HG03159 (cell line): ENCODE data around the gene FBXL20.
"Not testable (repeated sequence)": the region's sequence is repeated elsewhere in the genome, so short reads cannot be mapped to it uniquely, and the experiment has no call there.

ENCODE experiments used
- ATAC-seq: cut with Tn5 transposase; IDR thresholded peaks from one replicate; pipeline ENCODE4 v1.9.1; 2021; ENCODE audit warnings: mild to moderate bottlenecking, moderate library complexity; ENCODE audit not compliant: unreplicated experiment

Gene FBXL20

DNA sequence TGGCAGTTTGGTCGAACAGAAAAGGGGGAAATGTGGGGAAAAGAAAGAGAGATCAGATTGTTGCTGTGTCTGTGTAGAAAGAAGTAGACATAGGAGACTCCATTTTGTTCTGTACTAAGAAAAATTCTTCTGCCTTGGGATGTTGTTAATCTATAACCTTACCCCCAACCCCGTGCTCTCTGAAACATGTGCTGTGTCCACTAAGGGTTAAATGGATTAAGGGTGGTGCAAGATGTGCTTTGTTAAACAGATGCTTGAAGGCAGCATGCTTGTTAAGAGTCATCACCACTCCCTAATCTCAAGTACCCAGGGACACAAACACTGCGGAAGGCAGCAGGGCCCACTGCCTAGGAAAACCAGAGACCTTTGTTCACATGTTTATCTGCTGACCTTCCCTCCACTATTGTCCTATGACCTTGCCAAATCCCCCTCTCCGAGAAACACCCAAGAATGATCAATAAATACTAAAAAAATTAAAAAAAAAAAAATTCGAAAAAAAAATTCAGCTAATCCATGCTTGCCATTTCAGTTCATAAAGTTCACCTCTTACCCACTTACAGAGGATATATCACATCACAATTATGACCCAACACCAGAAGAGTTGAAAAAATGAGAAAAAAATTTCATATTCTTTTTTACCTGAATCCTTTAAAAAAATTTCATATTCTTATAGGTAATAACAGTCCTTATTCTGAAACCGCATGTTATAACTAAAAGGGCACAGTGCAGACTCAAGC is 67.2 kb downstream of the FBXL20 start:
- not testable (repeated sequence) for ATAC-seq

GRCh38 chr17:39332092-39332491 is 69.3 kb downstream of the FBXL20 start:
- ATAC-seq, result no peak

DNA sequence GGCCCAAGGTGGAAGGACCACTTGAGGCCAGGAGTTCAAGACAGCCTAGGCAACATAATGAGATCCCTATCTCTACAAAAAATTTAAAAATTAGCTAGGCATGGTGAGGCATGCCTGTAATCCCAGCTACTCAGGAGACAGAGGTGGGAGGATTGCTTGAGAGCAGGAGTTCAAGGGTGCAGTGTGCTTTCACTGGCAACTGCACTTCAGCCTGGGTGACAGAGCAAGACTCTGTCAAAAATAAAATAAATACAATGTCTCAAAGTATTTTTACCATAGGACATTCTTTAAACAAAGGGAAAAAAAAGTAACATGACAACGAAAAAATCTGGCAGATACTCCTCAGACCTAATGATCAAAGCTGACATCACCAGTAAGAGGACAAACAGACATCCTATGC is 72.6 kb downstream of the FBXL20 start:
- no peak for ATAC-seq

DNA sequence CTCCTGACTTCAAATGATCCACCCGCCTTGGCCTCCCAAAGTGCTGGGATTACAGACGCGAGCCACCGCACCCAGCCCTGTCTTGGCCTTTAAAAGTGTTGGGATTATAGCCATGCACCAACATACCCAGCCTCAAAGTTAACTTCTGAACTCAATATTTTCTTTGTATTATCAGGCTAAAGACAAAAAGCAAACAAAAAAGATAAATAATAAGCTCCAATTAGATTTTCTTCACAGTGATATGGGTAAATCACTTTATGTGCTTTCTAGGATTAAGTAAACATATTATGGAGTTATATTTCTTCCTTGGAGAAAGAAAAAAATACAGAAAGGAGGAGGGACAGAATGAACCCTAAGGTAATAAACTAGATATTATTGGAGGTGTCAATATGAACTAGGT is 74.3 kb downstream of the FBXL20 start:
- no peak for ATAC-seq

DNA sequence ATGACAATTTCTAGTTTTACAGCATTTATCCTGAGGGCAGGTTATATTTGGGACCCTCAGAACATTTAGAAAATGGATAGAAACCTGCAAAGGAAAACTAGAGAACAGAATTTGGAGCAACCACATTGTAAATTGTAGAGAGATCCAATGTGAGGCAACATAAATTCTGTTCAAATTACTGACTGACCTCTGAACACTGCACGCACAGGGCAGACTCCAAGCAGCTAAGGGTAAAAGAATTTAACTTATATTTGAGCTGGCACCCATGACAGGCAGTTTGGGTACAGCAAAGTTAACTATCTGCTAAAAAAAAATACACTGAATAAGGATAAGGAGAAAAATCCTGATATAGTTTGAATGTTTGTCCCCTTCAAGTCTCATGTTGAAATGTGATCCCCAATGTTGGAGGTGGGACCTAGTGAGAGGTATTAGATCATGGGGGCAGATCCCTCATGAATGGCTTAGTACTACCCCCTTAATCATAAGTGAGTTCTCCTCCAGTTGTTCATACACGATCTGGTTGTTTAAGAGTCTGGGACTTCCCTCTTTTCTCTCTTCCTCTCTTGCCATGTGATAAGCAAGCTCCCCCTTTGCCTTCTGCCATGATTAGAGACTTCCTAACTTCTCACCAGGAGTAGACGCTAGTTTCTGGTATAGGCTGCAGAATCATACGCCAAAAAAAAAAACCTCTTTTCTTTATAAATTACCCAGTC is 75.7 kb downstream of the FBXL20 start:
- ATAC-seq, result no peak

DNA sequence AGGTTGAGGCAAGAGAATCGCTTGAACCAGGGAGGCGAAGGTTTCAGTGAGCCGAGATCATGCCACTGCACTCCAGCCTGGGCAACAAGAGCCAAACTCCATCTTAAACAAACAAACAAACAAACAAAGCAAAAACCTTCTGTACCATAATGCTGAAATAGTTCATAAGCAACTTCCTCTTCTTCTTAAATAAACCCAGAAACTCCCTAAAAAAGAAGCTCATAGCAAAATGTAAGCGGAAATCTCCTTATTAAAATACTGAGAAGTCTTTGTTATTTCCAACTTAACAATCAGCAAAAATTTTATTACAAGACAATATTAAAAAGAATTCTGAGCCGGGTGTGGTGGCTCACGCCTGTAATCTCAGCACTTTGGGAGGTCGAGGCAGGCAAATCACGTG is 82.8 kb downstream of the FBXL20 start:
- ATAC-seq, result no peak

DNA sequence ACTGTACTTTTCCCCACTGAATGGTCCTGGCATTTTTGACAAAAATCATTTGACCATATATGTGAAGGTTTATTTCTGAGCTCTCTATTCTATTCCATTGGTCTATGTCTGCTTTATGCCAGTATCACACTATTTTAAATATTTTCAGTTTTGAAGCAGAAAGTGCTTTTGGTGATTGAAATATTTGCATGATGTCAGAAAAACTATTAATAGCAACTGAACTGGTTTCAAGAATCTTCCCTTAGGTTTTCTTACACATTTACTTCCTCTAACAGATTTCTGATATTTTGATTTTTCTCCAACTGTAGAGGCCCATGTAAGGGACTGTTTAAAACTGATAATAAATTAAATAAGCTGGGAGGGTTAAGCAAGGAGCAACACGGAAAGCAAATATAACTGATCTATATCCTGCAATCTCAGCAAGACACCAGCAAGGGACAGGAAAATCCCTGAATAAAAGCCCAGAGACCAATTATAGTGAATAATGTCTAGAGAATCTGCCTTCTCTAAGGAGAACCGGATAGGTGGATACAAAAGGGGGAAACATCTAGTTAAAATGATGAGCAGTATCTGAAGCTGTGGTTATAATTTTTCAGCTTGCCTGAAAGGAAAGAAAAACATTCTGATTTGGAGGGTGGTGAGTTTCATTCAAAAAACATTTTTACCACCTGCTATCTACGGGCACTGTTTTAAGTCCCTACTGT is 94.8 kb downstream of the FBXL20 start:
- ATAC-seq, result no peak

GRCh38 chr17:39305978-39306377 is 95.4 kb downstream of the FBXL20 start:
- ATAC-seq, result no peak

- no peak for ATAC-seq
Measured at GRCh38 chr17:39304188-39304587, 97.2 kb downstream of the FBXL20 start.

- no peak for ATAC-seq
Measured at GRCh38 chr17:39294060-39294459, 107.4 kb downstream of the FBXL20 start.

DNA sequence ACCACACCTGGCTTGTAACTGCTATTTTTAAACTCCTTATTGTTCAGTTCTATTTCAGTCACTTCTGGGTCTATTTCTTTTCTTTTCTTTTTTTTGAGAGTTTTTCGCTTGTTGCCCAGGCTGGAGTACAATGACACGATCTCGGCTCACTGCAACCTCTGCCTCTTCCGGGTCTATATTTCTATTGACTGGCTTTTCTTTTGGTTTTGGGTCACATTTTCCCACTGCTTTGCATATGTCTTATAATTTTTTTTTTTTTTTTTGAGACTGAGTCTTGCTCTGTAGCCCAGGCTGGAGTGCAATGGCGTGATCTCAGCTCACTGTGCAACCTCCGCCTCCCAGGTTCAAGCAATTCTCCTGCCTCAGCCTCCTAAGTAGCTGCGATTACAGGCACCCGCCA is 108.9 kb downstream of the FBXL20 start:
- ATAC-seq, result not testable (repeated sequence)

DNA sequence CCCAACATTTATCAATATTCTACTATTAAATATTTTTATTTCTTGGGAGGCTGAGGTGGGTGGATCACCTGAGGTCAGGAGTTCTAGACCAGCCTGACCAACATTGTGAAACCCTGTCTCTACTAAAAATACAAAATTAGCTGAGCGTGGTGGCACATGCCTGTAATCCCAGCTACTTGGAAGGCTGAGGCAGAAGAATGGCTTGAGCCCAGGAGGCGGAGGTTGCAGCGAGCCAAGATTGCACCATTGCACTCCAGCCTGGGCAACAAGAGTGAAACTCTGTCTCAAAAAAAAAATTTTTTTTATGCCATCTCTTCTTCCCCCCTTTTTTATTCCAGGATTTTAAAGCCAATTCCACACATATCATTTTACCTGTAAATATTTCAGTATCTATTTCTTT is 114.9 kb downstream of the FBXL20 start:
- not testable (repeated sequence) for ATAC-seq

GRCh38 chr17:39284685-39285084 is 116.7 kb downstream of the FBXL20 start:
- no peak for ATAC-seq

DNA sequence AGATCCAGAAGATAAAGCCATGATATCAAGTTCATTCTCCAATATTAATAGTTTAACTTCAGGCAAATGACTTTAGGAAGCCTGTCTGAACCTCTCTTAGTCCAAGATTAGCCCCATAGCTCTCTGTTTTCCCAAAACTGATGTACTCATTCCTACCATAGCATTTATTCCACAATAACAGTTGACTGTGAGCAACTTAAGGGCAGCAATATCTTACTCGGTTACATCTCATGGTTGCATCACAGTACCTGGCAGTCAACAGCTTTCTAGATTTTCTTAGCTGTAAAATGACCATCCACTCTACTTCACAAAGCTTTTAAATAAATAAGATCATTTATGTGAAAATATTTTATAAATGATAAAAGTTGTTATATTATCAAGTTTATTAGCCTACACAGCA is 117.5 kb downstream of the FBXL20 start:
- no peak for ATAC-seq

GRCh38 chr17:39283098-39283497 is 118.3 kb downstream of the FBXL20 start:
- no peak for ATAC-seq

GRCh38 chr17:39281806-39282205 is 119.6 kb downstream of the FBXL20 start:
- no peak for ATAC-seq

- ATAC-seq, result not testable (repeated sequence)
Measured at GRCh38 chr17:39278246-39278645, 123.2 kb downstream of the FBXL20 start.

GRCh38 chr17:39277110-39277509 is 124.3 kb downstream of the FBXL20 start:
- ATAC-seq, result no peak

DNA sequence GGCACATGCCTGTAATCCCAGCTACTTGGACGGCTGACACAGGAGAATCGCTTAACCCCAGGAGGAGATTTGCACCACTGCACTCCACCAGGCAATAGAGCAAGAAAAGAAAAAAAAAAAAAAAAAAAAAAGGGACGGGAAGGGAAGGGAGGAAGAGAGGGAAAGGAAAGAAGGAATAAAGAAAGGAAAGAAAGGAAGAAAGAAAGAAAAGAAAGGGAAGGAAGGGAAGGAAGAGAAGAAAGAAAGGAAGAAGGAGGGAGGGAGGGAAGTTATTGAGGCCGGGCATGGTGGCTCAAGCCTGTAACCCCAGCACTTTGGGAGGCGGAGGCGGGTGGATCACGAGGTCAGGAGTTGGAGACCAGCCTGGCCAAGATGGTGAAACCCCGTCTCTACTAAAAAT is 125.3 kb downstream of the FBXL20 start:
- ATAC-seq, result no peak

DNA sequence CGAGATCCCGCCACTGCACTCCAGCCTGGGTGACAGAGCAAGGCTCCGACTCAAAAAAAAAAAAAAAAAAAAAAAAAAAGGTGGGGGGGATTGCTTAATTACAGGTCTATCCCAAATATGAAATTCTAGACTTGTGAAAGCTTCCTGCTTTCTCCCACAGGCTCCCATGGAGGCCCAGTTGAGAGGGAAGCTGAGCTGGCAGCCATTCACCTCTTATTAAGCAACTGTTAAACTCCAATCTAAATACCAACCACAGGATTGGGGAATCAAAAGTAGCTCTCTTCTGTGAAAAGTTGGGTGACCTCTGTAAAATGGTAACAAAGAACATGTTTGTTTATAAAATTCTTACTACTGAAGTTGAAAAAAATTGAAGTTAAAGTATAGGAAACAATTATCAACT is 129.9 kb downstream of the FBXL20 start:
- ATAC-seq, result no peak

GRCh38 chr17:39270923-39271322 is 130.5 kb downstream of the FBXL20 start:
- no peak for ATAC-seq

GRCh38 chr17:39264119-39264518 is 137.3 kb downstream of the FBXL20 start:
- no peak for ATAC-seq
